Left renal cortex interstitium (tissue), 4 donors: ENCODE measurements around the gene CDH22. TPM values are rescaled to one million over a fixed set of nuclear protein-coding genes. Genes with fewer than 3 reads are reported as not detected.

ENCODE experiments used
- DNase-seq, 4 donors: peaks; one replicate each; pipeline ENCODE4 v3.0.0-alpha.2; 2013; ENCODE audit warnings: low read depth in 4 of 4, low spot score in 2 of 4, missing footprints in 1 of 4
- polyA plus RNA-seq, 4 donors: library from polyadenylated mRNA; unstranded; fragments of 120-200 nt; gene quantifications; one replicate each; pipeline ENCODE4 v1.2.1, GENCODE V29; 2013; ENCODE audit not compliant: insufficient read length in 4 of 4

The CDH22 gene
- polyA plus RNA-seq, 4 donors: 0.05 TPM; not detected in 2

DNA sequence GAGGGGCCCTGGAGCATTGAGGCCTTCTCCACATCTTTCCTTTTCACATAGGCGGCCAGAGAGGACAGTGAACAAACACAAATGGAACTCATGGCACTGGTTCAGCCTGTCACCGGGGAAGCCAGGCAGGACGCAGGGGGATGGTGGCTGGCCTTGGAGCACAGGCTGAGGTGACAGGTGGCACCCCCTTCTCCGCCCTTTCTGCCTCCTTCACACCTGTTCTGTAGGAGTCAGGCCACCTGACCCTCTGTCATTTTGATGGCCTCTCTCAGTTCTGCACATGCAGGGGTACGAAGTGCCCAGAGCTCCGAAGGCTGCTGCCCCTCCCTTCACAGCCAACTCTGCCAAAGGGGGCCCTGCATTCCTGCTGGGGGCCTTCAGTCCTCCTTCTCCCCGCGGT lies 129.4 kb downstream of the CDH22 start:
- no peak for DNase-seq

DNA sequence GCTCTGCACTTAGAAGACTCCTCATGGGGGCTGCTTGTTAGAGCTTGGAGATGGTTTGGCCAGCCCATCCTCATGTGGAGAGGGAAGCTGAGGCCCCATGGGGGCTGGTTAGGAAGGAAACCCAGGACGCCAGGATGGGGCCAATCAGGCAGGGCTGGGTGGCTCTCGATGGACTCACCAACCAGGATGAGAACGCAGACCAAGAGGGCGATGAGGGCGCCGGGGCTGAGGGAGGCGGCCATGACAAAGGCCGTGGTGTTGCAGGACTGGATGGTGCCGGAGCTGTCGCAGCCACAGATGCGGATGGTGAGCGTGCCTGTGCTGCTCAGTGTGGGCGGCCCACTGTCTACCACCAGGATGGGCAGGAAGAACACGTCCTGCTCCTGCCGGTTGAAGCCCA lies 130.5 kb downstream of the CDH22 start:
- no peak for DNase-seq

GRCh38 chr20:46176739-46177378 lies 131.4 kb downstream of the CDH22 start:
- DNase-seq: no peak

GRCh38 chr20:46175127-46175494 lies 133.2 kb downstream of the CDH22 start:
- DNase-seq: no peak

- DNase-seq: peak in 2 of 4 donors; percentile 21 to 61
These were observed 133.7 kb downstream of the CDH22 start for GRCh38 chr20:46174469-46175126.

GRCh38 chr20:46173652-46174468 lies 134.4 kb downstream of the CDH22 start:
- DNase-seq: no peak

- DNase-seq: no peak
These were observed 135.2 kb downstream of the CDH22 start for GRCh38 chr20:46172961-46173536.

DNA sequence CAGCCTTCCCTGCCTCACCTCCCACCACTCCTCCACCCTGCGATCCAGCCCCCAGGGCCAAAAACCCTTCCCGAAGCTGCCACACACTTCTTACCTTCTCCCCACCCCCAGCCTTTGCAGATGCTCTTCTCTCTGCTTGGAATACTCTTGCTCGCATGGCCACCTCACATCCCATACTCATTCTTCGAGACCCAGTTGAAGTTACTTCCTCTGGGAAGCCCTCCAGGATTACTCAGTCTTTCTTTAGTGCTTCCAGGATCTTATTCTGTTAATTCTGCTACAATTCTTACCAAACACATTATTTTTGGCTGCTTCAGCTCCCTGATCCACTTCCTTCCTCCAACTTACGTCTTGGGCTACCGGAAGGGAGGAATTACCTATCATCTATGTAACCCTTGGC lies 135.8 kb downstream of the CDH22 start:
- DNase-seq: no peak

GRCh38 chr20:46171909-46172308 lies 136.4 kb downstream of the CDH22 start:
- DNase-seq: no peak

DNA sequence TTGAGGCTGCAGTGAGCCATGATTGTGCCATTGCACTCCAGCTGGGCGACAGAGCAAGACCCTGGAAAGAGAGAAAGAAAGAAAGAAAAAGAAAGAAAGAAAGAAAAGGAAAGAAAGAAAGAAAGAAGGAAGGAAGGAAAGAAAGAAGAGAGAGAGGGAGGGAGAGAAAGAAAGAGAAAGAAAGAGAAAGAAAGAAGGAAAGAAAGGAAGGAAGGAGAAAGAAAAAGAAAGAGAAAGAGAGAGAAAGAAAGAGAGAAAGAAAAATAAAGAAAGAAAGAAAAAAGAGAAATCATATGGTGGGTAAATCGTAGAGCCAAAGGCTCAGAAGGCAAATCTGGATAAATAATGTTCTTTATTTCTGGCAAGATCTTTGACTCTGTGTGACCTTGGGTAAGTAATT lies 136.8 kb downstream of the CDH22 start:
- no peak for DNase-seq

DNA sequence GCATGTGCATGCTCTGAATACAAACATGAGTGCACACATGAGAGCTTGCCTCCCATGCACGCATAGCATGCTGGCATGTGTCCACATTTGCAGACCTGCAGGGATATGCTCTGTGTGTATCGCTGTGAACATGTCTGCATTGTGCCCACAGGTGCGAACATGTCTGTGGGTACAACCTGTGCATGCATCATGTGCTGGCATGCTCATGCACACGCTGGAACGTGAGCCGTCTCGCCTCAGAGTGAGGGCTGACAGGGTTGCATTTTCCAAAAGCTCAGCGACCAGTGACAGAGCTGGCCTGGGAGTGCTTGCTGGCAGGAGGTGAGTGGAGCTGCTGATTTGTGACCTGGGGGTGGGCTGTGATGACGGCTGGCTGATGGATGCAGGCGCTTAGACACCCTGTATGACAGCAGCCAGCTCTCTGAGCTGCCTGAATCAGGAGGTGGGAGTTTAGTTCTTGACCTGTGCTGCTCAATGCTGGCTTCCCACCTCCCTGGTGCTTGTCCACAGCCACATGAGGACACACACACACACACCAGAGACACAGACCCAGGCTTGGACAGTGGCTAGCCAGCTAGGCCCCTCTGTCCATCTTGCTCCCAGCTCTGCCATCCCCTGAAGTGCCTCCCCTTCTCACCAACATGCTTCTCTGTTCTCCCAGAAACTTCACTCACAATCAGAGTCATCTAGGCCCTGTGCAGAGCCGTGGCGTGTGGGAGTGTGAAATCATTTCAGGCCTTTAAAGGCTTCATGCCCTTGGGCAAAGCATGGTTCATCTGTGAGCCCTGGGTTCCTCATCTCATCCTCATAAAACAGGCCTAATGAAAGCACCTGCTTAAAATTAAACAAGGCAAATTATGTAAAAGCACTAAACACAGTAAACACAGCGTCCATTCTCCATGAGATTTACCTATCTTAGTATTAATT lies 138.8 kb downstream of the CDH22 start:
- no peak for DNase-seq

DNA sequence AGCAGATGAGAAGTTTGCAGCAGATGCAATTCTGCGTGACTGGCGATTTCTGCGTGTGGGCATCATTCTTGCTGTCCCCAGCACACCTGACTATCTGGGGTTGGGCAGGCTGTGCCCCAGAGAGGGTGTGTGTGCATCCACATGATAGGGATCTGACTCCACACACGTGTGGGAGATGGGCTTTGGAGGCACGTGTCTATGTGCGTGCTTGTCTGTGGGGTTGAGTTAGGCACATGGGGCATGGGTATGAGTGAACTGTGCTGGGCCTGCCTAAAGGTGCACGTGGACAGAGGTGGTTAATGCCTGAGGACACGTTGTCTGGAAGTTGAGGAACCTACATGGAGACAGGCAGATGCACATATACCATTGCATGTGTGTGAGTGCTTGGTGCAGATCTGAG lies 139.9 kb downstream of the CDH22 start:
- no peak for DNase-seq

DNA sequence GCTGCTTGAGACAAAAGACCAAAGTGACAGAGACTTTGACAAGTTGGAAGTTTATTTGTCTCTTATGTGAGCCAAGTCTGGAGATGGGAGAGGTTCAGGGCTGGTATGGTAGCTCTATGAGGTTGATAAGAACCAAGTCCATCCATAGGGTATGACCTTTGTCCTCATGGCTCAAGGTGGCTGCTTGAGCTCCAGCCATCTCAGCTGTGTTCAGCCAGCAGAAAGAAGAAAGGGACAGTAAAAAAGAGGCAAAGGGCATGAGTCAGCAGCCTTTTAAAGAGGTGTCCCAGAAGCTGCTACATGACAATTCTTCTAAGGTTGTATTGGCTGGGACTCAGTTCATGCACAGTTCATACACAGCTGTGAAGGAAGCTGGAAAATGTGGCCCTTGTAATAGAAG lies 141.2 kb downstream of the CDH22 start:
- DNase-seq: no peak

DNA sequence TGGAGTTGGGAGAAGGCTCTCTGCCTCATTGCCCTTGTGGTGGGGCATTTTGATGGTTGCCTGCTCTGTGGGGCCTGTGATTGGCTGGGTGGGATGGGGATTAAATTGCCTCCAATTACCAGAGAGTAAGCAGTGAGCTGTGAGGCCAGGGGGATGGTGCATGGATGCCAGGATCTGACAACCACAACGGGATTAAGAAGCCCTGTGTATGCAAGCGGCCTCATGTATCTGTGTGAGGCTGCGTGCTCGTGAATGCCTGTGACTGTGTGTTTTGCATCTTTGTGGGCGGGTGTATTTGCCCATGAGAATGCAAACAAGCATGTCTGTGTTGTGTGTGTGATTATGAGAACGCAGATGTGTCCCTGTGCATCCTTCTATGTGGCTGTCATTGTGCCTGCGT lies 144.0 kb downstream of the CDH22 start:
- DNase-seq: no peak

DNA sequence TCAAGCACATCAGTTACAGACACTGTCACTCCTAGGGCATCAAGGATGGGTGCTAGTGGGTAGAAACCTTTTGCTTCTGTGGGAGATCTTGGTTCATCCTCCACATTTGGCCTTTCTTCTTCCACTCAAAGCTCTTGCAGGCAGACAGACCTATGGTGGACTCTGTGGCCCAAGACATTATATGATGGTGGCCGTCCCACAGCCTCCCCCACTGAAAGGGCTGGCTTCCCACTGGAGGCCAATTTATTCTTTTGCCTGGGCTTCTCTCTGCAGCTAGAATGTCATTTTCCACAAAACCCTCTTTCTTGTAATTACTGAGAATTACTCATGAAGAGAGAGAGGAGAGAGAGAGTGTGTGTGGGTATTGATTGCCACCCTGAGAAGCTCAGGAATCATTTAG lies 146.4 kb downstream of the CDH22 start:
- DNase-seq: no peak

GRCh38 chr20:46160661-46161060 lies 147.6 kb downstream of the CDH22 start:
- DNase-seq: no peak

DNA sequence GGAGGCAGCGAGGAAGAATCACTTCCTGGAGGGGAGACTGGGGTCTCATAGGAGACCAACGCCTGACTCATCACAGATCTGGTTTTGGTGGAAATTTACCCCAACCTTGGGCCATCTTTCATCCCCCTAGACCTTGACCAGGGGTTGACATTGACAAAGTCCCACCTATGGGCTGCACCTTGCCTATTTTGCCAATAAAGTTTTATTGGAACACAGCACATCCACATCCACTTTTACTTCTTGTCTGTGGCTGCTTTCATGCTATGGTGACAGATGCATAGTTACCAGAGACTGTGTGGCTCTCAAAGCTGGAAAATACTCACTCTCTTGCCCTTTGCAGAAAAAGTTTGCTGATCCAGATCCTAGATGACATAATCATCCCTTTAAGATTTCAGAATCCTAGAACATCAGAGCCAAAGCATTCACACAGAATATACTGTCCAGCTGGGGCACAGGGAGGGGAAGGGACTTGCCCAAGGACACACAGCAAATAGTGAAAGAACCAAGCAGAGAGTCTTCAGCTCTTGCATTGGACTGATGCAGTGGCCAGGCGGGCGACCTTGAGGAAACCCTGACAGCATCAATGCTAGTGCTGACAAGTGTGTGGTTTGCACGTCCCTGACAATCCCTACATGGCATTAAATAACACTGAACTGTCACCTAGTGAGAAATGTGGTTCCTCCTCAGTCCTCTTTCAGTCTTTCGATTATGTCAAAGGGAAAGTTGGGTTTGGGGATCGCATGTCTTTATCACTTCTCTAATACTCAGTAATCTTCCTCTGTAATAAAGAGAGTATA lies 149.0 kb downstream of the CDH22 start:
- no peak for DNase-seq

DNA sequence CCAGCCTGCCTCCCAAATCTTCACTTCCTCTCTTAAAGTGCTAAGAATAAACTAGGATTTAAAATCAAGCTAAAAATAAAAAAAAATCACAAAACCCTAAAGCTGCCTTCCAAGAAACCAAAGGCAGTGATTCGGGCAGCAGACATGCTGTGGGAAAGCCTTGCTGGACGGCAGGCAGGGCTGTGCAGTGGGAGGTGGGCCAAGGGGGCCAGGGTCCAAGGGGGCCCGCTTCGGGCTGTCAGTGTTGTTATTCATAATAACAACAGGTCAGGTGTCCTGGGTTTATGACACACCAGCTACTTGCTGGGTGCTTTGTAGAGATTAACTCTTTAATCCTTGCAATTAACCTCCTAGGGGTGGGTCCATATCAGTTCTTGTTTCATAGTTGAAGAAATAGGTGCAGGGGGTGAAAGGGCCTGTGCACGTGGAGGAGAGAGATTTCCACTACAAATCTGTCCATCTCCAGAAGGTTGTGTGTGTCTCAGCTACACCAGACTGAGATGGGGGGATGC lies 149.8 kb downstream of the CDH22 start:
- no peak for DNase-seq

- DNase-seq: no peak
These were observed 150.7 kb downstream of the CDH22 start for GRCh38 chr20:46157625-46158024.
